ENCODE results near the gene APOL5.
"Not testable (repeated sequence)": the region's sequence is repeated elsewhere in the genome, so short reads cannot be mapped to it uniquely, and the experiment has no call there.

Gene APOL5, protein sequence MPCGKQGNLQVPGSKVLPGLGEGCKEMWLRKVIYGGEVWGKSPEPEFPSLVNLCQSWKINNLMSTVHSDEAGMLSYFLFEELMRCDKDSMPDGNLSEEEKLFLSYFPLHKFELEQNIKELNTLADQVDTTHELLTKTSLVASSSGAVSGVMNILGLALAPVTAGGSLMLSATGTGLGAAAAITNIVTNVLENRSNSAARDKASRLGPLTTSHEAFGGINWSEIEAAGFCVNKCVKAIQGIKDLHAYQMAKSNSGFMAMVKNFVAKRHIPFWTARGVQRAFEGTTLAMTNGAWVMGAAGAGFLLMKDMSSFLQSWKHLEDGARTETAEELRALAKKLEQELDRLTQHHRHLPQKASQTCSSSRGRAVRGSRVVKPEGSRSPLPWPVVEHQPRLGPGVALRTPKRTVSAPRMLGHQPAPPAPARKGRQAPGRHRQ

DNA sequence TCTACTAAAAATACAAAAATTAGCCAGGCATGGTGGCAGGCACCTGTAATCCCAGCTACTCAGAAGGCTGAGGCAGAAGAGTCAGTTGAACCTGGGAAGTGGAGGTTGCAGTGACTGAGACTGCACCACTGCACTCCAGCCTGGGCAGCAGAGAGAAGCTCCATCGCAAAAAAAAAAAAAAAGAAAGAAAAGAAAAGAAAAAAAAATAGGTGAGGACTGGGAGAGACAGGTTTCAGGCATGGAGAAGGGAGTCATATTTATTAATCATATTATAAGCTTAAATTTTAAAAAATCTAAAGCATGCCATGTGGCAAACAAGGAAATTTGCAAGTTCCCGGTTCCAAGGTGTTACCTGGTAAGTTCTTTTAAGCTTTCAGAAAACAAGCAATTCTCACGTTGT is at the start of gene APOL5:
Gene APOL5 (plus strand): TSS at position 301 of the 400 bp plus-strand sequence. CDS start 0 bp downstream, at position 301.
- no peak for DNase-seq (ENCODE audit: low read depth in 3 of 3)

DNA sequence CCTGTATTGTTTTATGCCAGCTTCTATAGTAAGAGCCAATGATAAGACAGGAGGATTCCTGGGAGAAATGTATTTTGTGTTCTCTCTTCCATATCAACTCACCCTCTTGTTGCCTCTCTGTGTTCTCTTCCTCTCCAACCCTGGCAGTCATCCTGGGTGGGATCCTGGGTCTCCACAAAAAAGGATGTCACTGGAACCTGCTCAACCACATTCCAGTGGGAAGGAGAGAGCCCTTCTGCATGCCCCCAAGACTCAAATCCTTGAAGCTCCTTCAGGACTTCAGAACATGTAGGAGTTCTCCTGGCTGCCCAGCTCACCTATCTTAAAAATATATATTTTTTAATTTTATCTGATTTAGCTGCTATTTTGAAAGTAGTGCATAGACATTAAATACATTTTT is 43.3 kb upstream of the APOL5 start:
- DNase-seq (ENCODE audit: low read depth in 3 of 3) = no peak

DNA sequence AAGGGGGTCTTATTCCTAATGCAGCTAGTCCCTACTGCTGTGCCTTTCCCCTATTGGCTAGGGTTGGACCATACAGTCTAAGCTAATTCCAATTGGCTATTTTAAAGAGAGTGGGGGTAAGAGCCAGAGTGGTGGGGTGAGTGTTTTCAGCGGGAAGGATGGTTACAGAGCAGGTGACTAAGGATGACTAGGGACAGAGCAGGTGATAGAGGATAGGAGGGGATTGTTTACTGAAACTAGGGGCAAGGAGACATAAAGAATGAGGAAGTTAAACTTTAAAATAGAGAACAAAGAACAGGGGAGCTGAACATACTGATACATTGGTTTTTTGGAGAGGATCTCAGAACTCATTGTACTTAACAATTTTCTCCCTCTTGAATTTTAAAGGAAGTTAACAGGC is 41.6 kb upstream of the APOL5 start:
- not testable (repeated sequence) for DNase-seq (ENCODE audit: low read depth in 3 of 3)

DNA sequence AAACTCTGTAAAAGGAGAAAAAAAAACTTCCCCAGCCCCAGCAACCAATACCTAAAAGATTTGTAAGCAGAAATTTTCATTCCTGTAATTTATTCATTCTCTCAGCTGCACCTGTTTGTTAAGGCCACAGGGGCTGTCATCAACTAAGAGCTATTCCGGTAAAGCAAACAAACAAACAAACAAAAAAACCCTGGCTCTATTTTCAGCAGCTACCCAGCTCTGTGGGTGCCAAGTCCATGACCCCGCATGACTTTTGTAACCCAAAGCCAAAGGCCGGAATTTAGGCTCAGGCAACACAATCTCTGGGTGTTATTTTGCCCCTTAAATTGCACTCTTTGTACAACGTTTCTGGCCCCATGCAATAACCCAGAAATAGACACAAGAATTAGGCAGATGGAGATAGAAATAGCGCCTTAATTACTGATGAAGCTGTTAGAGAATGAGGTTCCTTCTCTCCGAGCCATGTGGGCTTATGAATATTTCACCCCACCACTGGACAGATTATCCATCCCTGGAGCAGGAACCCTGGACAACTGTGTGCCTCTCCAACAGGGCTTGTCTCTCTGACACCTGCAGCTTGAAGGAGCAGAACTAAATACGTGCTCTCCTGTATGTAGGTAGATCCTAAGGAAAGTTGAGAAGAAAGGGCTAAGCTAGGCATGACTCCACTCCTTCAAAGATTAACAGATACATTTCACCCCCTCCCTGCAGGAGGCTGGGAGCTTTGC is 40.0 kb upstream of the APOL5 start:
- no peak for DNase-seq (ENCODE audit: low read depth in 3 of 3)

DNA sequence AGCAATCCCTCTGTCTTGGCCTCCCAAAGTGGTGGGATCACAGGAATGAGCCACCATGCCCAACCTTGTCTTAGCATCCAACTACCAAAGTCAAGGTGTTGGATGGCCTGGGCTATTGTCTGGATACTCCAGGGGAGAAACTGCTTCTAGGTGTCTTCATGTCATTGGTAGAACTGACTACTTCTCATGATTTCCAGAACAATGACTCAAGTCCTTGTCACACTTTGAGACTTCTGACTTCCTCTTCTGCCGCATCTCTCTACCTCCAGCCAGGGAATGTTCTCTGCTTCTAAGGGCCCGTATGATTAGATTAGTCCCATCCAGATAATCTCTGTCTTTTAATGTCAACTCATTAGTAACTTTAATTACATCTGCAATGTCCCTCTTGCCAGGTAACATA is 38.8 kb upstream of the APOL5 start:
- no peak for DNase-seq (ENCODE audit: low read depth in 3 of 3)

DNA sequence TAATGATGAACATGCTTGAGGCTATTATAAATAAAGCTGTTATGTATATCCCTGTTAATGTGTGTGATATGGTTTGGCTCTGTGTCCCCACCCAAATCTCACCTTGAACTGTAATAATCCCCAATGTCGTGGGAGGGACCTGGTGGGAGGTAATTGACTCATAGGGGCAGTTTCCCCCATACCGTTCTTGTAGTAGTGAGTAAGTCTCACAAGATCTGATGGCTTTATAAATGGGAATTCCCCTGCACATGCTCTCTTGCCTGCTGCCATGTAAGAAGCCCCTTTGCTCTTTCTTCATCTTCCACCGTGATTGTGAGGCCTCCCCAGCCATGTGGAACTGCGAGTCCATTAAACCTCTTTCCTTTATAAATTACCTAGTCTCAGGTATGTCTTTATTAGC is 38.2 kb upstream of the APOL5 start:
- DNase-seq (ENCODE audit: low read depth in 3 of 3) = peak; percentile 18 to 54 (median 49)

DNA sequence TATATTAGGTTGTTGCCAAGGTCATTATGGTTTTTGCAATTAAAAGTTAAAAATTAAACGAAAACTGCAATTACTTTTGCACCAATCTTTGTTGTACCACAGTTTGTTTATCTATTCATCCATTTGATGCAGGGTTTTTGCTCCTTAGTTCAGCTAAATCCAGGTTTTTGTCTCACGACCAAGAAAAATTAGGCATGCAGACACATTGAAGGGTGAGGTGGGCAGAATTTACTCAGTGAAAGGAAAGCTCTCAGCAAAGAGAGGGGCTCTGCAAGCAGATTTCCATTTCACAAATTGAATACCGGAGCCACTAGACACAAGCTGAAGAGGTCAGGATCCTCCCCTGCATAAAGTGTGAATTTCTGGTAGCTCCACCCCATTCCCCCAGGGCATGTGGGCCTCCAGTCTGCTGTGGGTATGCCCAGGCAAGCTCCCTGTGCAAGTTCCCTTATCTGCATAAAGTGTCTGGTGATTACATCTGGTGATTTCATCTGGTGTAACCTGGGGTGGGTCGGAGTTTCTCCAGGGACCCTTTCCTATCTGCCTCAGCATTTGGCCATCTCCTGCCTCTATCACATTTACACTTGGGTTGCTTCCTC is 36.1 kb upstream of the APOL5 start:
- DNase-seq (ENCODE audit: low read depth in 3 of 3) = no peak

DNA sequence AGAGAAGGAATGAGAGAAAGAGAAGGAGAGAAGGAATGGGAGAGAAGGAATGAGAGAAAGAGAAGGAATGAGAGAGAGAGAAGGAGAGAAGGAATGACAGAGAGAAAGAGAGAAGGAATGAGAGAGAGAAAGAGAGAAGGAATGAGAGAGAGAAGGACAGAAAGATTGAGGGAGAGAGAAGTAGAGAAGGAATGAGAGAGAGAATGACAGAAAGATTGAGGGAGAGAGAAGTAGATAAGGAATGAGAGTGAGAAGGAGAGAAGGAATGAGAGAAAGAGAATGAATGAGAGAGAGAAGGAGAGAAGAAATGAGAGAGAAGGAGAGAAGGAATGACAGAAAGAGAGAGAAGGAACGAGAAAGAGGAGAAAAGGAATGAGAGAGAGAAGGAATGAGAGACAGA is 34.1 kb upstream of the APOL5 start:
- DNase-seq (ENCODE audit: low read depth in 3 of 3) = no peak

DNA sequence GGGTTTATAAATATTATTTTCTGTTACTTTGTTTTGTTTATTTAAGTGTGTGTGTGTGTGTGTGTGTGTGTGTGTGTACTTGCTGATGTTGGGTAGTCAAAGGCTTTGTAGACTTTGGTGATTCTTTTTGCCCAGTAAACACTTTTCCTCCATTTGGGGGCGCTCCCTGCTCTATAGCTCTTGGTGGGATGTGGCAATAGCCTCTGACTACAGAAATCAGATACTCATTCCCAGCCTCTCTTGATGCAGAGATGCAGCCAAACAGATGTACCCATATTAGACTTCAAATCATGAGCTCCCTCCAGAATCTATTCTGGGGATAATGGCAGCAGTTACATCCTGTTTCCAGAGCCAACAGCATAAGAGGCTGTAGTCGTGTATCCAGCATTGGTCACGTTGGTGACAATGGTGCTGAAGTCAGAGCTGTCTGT is 33.4 kb upstream of the APOL5 start:
- no peak for DNase-seq (ENCODE audit: low read depth in 3 of 3)

DNA sequence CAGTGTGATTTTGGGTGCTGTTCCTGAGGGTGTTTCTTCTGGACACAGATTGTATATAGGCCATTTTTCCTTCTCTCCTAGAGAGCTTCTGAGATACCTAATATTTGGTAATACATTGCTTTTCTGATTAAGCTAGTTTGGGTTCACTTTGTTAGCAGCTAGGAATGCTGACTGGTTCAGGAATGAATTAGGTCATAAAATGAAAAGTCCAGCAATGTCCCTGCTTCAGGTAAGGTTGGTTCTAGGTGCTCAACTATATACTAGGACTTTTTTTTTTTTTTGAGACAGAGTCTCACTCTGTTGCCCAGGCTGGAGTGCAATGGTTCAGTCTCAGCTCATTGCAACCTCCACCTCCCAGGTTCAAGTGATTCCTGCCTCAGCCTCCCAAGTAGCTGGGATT is 32.9 kb upstream of the APOL5 start:
- DNase-seq (ENCODE audit: low read depth in 3 of 3) = no peak

DNA sequence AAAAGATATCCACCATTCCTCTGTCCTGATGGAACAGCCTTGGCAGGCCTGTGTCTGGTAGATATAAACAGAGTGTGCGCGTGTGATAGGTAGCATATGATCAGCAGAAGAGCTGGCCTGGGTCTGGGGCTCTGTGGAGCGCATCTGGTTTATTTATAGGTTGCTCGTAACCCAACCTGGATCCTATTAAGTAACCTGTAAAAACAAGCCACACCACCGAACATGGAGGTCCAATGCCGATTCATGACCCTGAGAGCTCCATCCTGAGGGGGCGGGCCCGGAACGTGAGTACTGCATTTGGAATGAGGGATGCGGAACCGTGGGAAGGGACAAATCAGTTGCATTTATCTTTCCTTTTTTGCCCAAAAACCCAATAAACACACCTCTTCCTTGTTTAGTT is 31.9 kb upstream of the APOL5 start:
- no peak for DNase-seq (ENCODE audit: low read depth in 3 of 3)

DNA sequence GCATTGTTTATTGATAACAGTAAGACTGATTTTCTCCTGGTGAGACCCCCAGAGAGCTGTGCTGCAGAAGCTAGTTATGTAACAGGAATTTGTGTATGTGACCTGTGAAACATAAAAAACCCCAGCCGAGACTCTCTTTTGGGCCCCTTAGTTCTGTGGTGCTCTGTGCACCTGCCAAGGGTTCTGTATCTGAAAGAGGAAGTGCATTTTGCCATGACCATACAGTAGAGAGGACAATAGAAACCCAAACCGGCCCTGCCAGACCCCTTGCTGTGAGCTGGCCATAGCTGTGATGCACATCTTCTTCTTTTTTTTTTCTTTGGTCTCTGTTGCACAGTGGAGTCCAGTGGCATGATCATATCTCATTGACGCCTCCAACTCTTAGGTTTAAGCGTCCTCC is 31.4 kb upstream of the APOL5 start:
- no peak for DNase-seq (ENCODE audit: low read depth in 3 of 3)

DNA sequence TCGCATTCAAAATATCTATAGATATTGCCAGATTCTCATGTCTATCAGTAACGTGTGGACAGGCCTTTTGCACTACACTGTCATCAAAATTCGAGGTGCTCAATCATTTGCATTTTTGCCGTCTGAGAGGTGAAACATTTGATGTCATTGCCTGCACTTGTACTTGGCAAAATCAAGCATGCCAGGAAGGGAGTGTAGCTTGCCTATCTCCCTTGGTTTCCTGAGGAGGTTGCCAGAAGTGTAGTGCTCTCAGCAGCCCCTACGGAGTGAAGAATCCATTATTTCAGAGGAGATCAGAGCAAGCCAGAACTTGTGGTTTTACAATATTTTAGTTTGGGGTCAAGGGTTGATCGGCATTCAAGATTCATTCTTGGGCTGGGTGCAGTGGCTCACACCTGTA is 30.2 kb upstream of the APOL5 start:
- no peak for DNase-seq (ENCODE audit: low read depth in 3 of 3)

DNA sequence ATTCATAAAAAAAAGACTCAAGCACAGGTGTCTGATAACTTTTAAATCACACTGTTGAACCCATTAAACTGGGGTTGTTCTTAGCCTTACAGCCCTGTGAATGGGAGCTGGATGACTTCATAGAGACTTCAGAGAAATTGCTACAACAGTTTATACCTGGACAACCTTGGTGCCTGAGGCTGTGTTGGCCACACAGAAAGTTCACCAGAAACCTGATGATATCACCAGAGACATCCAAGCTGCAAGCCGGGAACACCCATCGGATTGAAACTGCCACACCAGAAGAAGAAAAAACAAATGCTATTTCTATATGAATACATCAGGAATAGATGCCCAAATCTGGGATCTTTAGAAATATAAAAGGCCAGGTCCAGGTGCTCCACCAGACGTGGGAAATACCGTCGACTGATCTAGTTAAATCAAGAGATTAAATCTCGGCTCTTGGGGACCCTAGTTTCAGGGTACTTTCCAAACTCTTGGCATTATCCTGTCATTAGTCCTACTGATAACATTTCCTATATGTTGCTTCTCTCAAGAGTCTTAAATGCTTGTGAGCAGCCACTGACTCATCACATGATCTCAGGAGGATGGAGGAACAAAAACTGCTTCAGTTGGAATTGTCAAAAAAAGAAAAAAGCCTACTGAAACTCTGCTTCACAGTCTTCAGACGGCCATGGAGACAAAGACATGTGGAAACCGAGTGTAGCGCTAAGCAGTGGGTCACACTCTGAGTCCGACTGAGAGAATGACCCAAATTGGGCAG is 28.6 kb upstream of the APOL5 start:
- DNase-seq (ENCODE audit: low read depth in 3 of 3) = no peak

DNA sequence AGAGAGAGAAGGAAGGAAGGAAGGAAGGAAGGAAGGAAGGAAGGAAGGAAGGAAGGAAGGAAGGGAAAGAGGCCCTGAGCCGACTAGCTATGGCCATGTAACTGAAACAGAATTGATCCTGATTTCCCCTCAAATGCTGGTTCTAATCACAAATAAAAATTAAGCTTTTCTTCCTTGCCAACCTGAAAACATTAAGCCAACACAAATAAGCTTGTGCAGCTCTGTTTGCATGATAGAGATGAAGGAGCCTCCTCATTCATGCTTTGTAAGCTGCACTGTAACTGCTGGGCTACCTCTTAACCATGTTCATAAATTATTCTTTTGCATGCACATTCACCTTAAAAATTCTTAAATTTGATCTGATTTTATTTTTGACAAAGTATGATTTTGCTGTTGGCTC is 27.7 kb upstream of the APOL5 start:
- no peak for DNase-seq (ENCODE audit: low read depth in 3 of 3)

DNA sequence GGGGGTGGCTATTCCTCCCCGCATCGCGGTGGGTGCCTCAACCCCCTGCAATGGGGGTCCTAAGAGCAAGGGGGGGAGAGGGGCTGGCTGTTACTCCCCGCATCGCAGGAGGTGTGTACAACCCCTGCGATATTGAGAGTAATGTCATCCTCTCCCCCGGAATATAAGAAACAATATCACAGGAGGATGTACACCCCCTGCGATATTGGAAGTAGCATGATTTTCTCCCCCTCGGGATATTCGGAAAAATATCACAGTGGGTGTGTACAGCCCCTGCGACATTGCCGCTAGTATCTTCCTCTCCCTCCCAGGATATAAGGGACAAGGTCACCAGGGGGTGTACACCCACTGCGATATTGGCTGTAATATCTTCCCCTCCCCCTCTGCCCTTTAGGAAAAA is 22.5 kb upstream of the APOL5 start:
- DNase-seq (ENCODE audit: low read depth in 3 of 3) = no peak

DNA sequence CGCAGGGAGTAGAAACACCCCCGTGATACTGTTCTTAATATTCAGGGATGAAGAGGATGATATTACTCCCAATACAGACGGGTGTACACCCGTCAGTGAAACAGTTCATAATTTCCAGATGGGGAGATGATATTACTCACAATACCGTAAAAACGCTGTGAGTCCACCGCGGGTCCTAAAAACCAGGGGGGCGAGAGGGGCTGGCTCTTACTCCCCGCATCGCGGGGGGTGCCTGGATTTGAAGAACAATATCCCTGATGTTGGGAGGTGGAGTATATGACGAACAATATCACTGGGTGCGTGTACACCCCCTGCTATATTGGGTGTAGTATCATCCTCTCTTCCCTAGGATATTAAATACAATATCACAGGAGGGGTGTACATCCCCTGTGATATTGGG is 20.5 kb upstream of the APOL5 start:
- DNase-seq (ENCODE audit: low read depth in 3 of 3) = peak in 1 of 3 donors; percentile 30

DNA sequence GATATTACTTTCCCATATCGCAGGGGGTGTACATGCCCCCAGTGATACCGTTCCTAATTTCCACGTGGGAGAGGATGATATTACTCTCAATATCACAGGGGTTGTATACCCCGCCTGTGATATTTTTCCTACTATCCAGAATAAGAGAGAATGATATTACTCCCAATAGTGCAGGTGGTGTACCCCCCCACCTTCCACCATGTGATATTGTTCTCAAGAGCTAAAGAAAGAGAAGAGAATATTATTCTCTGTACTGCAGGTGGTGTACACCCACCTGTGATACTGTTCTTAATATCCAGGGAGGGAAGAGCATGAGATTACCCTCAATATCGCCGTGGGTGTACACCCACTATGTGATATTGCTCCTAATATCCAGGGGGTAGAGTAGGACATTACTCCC is 17.8 kb upstream of the APOL5 start:
- DNase-seq (ENCODE audit: low read depth in 3 of 3) = not testable (repeated sequence)

DNA sequence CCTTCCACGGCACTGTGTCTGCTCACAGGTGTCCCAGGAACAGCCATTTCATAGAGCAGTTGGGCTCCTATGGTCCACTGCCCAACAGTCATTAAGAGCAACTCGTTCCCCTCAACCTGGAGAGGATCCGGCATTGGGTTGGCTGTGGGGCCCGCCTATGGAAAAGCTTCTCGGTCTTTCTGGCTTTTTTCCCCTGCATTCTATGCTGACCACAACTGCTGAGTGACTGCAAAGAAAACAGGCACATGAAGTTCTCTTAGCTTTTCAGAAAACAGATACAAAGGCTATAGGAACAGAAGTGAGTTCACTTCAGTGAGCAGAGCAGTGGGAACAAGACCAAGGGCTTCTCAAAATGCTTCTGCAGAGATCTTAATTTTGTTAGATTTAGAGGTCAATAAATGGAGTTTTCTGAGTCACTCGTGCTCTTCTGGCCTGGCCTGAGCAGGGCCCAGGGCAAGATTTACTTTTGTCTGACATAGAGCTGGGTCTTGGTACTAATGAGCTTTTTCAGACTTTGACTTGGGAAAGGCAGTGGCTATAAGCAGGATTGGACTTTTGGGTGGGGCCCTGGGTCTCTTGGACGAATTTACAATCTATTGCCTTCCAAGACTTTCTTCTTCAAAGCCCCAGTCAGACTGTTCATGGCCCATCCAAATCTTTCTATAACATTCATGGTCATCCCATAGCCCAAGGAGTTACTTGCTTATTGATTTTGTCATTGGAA is 13.6 kb upstream of the APOL5 start:
- DNase-seq (ENCODE audit: low read depth in 3 of 3) = no peak

DNA sequence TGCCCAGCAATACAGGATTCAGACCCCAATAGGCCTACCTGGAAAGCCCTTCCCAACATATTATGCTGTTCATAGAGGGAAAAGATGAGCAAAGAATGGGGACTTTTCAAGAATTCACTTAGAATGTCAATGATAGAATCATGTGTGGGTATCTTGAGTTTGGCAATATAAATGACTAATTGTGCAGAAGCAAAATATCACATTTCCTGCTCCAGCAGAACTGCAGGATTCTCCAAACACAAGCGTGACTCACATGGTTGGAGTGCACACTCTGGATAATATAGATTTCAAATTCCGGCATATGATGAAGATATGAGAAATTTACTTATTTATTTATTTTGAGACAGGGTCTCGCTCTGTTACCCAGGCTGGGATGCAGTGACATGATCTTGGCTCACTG is 12.5 kb upstream of the APOL5 start:
- DNase-seq (ENCODE audit: low read depth in 3 of 3) = no peak

DNA sequence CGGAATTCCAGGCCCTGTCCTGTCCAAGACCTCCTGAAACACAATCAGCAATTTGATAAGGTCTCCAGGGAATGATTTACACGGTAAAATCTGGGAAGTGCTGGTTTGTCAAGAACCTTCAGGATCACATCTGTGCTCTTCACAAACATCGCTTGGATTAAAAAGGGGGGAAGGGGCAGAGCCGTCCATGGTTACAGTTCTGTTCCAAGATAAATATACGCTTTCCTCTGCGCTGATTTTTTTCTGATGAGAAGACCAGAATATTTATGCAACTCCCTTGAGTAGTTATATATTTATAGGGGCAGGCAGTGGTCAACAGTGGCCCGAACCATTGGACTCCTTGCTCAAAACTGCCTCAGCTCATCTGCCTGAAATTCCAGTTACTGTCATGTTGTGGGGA is 9.2 kb upstream of the APOL5 start:
- no peak for DNase-seq (ENCODE audit: low read depth in 3 of 3)

All from stimulated activated CD4-positive, alpha-beta T cell treated with anti-CD3 and anti-CD28 coated beads, TNF-alpha, amount 100 ng/mL, for 48 hours (primary cell).